Astrocyte of the cerebellum (primary cell): ENCODE data around the gene EIF4H.
A peak's percentile ranks its signal among the peaks of the same experiment; 100 is the strongest.

ENCODE experiments used
- DNase-seq: peaks from one replicate; pipeline ENCODE4 v3.0.0-alpha.2; 2011; ENCODE audit warnings: low read depth
- H3K4me3 ChIP-seq: 2 replicates; pipeline ENCODE4 v1.5.1; 2011; ENCODE audit warnings: mild to moderate bottlenecking, low read depth, low read length, moderate library complexity
- CTCF ChIP-seq: IDR thresholded peaks from 2 replicates; pipeline ENCODE4 v1.5.1; 2012; ENCODE audit warnings: low read length, low read depth, moderate library complexity, mild to moderate bottlenecking; ENCODE audit errors: missing control alignments
- in situ Hi-C: cut with HindIII; loops from 2 replicates; pipeline ENCODE4 v1.10.0; 2017; ENCODE audit warnings: low sequenced_read_pairs

Gene EIF4H

GRCh38 chr7:74174606-74175082, 488 bp downstream of the EIF4H start:
- no peak for DNase-seq
- in situ Hi-C loops: loop anchor here (5.0 to 10.0 kb wide), 2 partner anchors 87 to 110 kb away; no protein-coding TSS in a partner anchor
- peak overlapping the region; percentile 91 for H3K4me3 ChIP-seq
- no peak for TF ChIP-seq CTCF

DNA sequence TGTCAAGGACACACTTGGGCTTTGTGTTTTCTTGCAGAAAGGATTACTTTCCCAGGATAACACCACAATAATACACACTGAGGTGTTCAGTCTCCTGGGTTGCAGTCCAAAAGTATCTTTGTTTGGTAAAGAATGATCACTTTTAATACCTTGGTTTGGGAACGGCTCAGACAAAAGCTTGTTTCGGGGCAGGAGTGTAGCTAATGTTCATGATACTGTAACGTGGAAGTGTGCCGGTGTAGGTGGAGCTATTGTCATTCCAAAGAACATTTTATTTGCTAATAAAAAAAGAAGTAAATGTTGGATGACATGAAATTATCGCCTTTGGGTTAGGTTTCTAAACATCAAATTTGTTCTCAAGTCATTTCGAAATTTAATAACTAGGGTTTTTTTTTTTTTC, 1.2 kb downstream of the EIF4H start:
- DNase-seq: no peak
- in situ Hi-C loops: loop anchor here (5.0 to 10.0 kb wide), 2 partner anchors 88 to 111 kb away; no protein-coding TSS in a partner anchor
- peak overlapping the region; percentile 91 for H3K4me3 ChIP-seq

GRCh38 chr7:74176555-74176954, 2.4 kb downstream of the EIF4H start:
- peak overlapping the region; percentile 91 for H3K4me3 ChIP-seq
- DNase-seq: no peak
- in situ Hi-C loops: loop anchor here (5.0 to 10.0 kb wide), 2 partner anchors 89 to 112 kb away; no protein-coding TSS in a partner anchor
- TF ChIP-seq CTCF: no peak

More for the DNA sequence above, 1.2 kb downstream of the EIF4H start:
- no peak for TF ChIP-seq CTCF

- in situ Hi-C loops: loop anchor here (5.0 to 10.0 kb wide), 2 partner anchors 91 to 114 kb away; no protein-coding TSS in a partner anchor
- H3K4me3 ChIP-seq: no peak overlapping the region
- DNase-seq: peak; percentile 18
- no peak for TF ChIP-seq CTCF
Measured at GRCh38 chr7:74178632-74179031, 4.5 kb downstream of the EIF4H start.

GRCh38 chr7:74179935-74180604, 5.9 kb downstream of the EIF4H start:
- no peak overlapping the region for H3K4me3 ChIP-seq
- TF ChIP-seq CTCF: no peak
- in situ Hi-C loops: loop anchor here (5.0 to 10.0 kb wide), 2 partner anchors 93 to 115 kb away; no protein-coding TSS in a partner anchor
- no peak for DNase-seq

GRCh38 chr7:74180866-74181265, 6.7 kb downstream of the EIF4H start:
- in situ Hi-C loops: no loop called here
- H3K4me3 ChIP-seq: no peak overlapping the region
- DNase-seq: no peak
- no peak for TF ChIP-seq CTCF
